ENCODE results near the gene SHFL. TPM values are rescaled to one million over a fixed set of nuclear protein-coding genes. Genes with fewer than 3 reads are reported as not detected.

The SHFL gene
- total and polyA plus RNA-seq, 2 of the 8 experiments (the other 6 are each of a cell fraction or from before 2014, with no cell fraction given), result 25.3 to 37.1 TPM

DNA sequence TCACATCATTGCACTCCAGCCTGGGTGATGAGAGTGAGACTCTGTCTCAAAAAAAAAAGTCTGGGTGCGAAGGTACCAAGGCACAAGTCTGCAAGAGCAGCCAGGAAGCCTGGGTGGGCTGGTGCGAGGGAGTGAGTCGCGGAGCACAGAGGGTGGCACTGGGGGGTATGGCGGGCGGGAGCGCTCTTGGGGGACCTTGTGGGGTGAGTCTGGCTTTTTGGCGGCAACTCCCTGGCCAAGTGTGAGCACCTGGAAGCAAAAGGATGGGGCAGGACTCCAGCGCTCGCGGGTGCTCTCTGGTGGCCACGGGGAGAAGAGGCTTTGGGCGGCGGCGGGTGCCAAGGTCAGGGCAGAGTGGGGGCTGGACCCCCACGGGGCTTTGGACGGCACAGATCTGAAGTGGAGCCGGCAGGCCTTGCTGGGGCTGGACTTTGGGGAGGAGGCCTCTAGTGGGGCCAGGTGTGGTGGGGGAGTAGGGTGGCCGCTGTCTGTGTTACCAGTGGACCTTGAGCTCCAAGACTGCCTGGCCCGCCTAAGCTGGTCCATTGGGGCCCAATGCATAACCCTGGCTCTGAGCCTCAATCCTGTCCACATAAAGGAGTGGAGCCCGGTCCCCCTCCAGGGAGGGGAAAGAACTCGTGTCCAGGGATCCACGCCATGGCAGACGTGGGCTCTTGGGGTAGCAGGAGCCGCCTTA, 26.9 kb downstream of the SHFL start (continued):
- TF ChIP-seq KDM4A (IDR thresholded peaks at IDR 0.05; ENCODE audit: low read depth, low read length, severe bottlenecking) (no peak), CREB1 (IDR thresholded peaks at IDR 0.05) (no peak), BCL11A (IDR thresholded peaks at IDR 0.05; ENCODE audit: low read depth in 2 of 2, low read length in 2 of 2) (no peak), TAF7 (optimal IDR thresholded peaks at IDR 0.05; ENCODE audit: borderline replicate concordance, low read depth, low read length) (no peak), RNF2 (IDR thresholded peaks at IDR 0.05; ENCODE audit: borderline replicate concordance, low read depth, low read length, missing control alignments, poor library complexity, severe bottlenecking) (no peak), HDAC2 (IDR thresholded peaks at IDR 0.05; ENCODE audit: borderline replicate concordance in 1 of 2, low read depth in 2 of 2, low read length in 2 of 2) (no peak), BRCA1 (IDR thresholded peaks at IDR 0.05; ENCODE audit: low read depth, low read length) (no peak), TBP (IDR thresholded peaks at IDR 0.05; ENCODE audit: low read depth, low read length) (no peak), TEAD4 (IDR thresholded peaks at IDR 0.05; ENCODE audit: low read depth, low read length) (no peak), RFX5 (IDR thresholded peaks at IDR 0.05; ENCODE audit: borderline replicate concordance, low read depth, low read length) (no peak), TCF12 (IDR thresholded peaks at IDR 0.05; ENCODE audit: low read depth, low read length) (0 out of 2 replicates have a peak, but pooled peaks have one; percentile 46), TAF1 (IDR thresholded peaks at IDR 0.05; ENCODE audit: low read depth, low read length) (no peak), POLR2A (IDR thresholded peaks at IDR 0.05; ENCODE audit: control extremely low read depth in 1 of 2, low read depth in 2 of 2, low read length in 2 of 2) (peak in 1 of 2 experiments; percentile 31; a peak in 1 of 3 replicates), SUZ12 (IDR thresholded peaks at IDR 0.05; ENCODE audit: low read length) (no peak), RXRA (IDR thresholded peaks at IDR 0.05; ENCODE audit: insufficient read depth, low read depth, low read length) (peak; percentile 91), SRF (IDR thresholded peaks at IDR 0.05; ENCODE audit: low read depth, low read length) (no peak), GTF2F1 (IDR thresholded peaks at IDR 0.05; ENCODE audit: borderline replicate concordance, low read depth, low read length) (no peak), NRF1 (IDR thresholded peaks at IDR 0.05; ENCODE audit: low read depth, low read length) (no peak), ZNF274 (IDR thresholded peaks at IDR 0.05; ENCODE audit: borderline replicate concordance, extremely low read depth, low read length) (no peak), SIRT6 (IDR thresholded peaks at IDR 0.05; ENCODE audit: low read length) (no peak), NANOG (IDR thresholded peaks at IDR 0.05; ENCODE audit: insufficient read depth, low read depth, low read length, poor library complexity, severe bottlenecking) (no peak)
- TF ChIP-seq, protein P1, sequence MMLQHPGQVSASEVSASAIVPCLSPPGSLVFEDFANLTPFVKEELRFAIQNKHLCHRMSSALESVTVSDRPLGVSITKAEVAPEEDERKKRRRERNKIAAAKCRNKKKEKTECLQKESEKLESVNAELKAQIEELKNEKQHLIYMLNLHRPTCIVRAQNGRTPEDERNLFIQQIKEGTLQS (IDR thresholded peaks at IDR 0.05; ENCODE audit: insufficient read depth, low read depth, low read length), result no peak
- TF ChIP-seq, protein P2, sequence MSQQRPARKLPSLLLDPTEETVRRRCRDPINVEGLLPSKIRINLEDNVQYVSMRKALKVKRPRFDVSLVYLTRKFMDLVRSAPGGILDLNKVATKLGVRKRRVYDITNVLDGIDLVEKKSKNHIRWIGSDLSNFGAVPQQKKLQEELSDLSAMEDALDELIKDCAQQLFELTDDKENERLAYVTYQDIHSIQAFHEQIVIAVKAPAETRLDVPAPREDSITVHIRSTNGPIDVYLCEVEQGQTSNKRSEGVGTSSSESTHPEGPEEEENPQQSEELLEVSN (IDR thresholded peaks at IDR 0.05), result peak; percentile 93
